ENCODE results near the gene PTPRS.
A peak's percentile ranks its signal among the peaks of the same experiment; 100 is the strongest.
"Not testable (repeated sequence)": the region's sequence is repeated elsewhere in the genome, so short reads cannot be mapped to it uniquely, and the experiment has no call there.

The PTPRS gene

DNA sequence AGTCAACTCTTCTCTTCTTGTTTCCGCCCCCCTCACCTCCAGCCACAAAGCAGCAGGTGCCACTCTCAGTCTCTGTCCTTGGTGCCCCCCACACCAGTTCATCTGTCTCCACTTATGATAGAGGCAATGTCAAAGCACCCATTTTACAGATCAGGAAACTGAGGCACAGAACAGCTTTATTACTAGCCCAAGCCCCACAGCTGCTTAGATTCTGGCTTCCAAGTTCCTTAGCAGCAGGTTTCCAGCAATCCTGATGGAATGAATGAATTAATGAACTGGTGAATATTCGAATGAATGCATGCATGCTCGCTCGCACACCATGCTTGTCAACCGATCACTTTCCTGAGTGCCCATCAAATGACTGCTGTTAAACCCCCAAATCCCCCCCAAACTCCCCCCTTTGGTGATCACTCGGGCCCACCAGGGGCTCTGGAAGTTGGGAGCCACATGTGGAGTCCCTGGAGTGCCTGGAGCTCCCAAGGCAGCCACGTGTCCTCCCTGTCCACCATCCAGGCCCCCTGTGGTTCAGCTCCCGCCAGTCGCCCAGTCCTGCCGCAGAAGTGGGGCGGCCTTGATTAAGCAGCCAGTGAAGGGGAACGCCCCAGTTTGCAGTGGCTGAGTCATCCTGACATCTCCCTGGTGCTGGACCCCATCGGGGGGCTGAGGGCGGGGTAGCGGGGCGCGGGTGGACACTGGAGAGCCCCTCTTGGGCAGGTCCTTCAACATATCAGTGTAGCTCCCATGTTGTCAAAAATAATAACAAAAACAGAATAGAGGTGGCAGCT lies 6.8 kb downstream of the PTPRS start:
- DNase-seq (ENCODE audit: low spot score), result no peak

DNA sequence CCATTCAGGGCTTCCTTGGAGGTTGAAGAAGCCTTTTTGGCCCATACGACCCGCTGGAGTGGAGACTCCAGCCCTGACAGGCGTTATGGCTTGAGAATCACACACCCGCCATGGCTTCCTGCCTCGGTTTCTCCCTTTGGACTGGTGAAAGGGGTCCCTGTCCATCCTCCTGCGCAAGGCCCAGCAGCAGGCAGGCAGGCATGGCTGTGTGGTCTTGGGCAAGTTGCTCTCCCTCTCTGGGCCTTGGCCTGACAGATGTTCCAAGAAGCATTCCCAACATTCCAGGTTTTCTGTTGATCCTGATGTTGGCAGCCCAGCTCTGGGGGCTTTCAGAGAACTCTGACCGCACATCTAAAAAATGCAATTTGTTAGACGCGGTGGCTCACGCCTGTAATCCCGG lies 8.1 kb downstream of the PTPRS start:
- no peak for DNase-seq (ENCODE audit: low spot score)

DNA sequence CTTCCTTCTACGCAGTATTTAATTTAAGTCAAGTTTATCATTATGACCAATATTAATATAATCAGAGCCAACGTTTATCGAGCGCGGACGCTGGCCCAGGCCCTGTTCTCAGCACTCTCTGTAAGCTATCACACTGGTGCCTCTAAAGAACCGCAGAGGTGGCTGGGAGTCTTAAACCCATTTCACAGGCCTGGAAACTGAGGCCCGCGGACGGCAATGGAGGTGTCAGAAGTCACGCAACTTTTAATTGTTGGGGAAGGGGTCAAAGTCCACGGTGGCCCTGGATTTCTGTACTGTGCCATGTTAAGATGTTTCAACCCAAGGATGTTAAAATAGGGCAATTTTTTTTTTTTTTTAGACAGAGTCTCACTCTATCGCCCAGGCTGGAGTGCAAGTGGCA lies 8.8 kb downstream of the PTPRS start:
- DNase-seq (ENCODE audit: low spot score), result no peak

DNA sequence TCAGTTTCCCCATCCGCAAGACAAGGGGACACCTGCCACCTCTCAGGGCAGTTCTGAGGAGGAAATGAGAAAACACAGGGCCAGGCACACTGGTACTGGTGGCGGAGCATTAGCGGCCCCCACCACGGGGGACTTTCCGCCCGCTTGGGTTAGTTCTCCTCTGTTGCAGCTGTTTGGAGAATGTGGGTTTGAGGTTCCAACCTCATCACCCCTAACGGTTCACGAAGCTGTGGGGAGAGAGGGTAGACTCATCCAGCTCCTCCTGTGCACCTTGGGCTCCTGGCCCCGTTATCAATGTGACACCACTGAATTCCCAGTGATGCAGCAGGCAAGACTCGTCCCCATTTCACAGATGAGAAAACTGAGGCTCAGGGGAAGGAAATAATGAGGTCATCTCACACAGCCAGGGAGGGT lies 10.3 kb downstream of the PTPRS start:
- no peak for DNase-seq (ENCODE audit: low spot score)

DNA sequence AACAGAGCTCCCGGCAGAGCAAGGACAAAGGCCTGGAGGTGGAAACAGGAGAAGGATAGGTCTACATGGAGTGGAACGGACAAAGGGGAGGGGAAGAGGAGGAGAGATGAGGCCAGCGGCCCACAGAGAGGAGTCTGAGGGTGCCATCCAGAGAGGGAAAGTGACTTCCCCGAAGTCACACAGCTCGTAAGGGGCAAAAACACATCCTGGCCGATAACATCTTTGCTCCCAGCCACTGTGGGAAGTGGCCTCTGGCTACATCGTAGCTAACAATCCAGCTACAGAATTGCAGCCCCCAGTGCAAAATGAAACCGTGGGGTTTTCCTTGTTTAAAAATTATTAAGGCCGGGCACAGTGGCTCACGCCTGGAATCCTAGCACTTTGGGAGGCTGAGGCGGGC lies 11.5 kb downstream of the PTPRS start:
- DNase-seq (ENCODE audit: low spot score), result no peak

DNA sequence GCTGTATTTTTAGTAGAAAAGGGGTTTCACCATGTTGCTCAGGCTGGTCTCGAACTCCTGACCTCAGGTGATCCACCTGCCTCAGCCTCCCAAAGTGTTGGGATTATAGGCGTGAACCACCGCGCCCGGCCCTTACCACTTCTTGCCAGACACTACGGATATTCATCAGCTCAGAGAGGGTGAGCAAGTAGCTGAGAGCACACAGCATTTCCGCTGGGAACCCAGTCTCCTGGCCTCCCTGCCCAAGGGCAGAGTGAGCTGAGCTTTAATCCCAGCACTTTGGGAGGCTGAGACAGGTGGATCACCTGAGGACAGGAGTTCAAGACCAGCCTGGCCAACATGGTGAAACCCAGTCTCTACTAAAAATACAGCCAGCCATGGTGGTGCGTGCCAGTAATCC lies 12.2 kb downstream of the PTPRS start:
- DNase-seq (ENCODE audit: low spot score), result not testable (repeated sequence)

DNA sequence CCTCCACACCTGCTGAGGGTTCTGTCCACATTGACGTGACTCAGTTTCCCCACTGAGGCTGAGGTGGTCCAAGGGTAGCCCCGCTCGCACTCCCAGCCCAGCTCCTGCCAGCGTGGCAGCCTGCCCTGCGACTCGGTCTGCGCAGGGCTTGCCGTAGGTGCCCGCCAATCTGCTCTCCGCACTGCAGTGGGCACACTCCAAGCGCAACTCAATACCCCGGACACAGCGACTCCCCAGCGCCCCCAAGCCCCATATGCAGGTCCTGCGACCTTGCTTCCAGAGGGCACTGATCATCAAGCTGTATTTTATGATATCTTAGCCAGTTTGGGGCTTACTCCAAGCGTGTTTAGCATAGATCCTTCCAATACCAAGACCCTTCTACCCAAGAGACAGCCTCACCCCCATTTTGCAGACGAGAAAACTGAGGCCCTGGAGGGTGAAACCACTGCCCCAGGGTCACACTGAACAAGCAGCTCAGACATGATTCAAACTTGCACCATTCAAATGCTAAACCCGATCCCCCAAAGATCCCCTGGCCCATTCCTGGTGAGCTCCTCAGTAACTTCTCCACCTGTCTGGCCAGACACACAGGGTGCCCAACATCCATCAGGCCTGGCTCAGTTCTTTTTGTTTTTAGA lies 13.5 kb downstream of the PTPRS start:
- DNase-seq (ENCODE audit: low spot score), result no peak

DNA sequence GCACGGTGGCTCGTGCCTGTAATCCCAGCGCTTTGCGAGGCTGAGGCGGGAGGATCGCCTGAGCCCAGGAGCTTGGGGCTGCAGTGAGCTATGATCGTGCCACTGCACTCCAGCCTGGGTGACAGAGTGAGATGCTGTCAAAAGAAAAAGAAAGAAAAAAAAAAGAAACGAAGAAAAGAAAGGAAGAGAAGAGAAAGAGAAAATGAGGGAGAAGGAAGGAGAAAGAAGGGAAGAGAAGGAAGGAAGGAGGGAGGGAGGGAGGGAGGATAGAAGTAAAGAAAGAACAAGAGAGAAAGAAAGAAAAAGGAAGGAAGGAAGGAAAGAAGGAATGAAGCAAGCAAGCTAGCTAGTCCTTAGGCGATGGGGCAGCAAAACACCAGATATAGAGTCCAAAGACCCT lies 14.1 kb downstream of the PTPRS start:
- DNase-seq (ENCODE audit: low spot score), result no peak

DNA sequence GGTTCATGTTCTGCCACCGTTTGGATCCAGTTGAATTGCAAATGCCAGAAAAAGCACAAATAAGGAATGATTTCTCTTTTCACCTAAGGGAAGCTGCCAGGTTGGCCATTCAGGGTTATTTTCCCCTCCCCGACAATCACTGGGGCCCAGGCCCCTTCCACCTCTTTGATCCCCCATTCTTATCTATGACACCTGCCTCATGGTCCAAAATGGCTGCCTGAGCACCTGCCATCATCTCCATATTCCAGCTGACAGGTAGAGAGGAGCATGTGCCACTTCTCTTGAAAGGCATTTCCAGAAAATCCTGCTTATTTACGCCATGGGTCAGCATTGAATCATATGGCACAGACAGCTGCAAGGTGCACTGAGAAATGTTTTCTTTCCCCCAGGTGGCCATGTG lies 15.7 kb downstream of the PTPRS start:
- DNase-seq (ENCODE audit: low spot score), result no peak

DNA sequence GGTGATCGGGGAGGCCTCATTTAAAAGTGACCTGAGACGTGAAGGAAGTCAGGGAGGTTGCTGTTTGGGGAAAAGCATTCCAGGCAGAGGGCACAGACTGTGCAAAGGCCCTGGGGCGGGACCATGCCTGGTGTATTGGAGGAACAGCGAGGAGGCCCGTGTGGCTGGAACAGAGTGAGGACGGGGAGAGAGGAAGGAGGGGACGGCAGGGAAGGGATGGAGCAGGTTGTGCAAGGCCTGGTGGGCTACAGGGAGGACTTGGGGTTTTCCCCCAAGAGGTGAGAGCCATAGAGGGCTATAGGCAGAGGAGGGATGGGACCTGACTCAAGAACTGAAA lies 17.2 kb downstream of the PTPRS start:
- no peak for DNase-seq (ENCODE audit: low spot score)

DNA sequence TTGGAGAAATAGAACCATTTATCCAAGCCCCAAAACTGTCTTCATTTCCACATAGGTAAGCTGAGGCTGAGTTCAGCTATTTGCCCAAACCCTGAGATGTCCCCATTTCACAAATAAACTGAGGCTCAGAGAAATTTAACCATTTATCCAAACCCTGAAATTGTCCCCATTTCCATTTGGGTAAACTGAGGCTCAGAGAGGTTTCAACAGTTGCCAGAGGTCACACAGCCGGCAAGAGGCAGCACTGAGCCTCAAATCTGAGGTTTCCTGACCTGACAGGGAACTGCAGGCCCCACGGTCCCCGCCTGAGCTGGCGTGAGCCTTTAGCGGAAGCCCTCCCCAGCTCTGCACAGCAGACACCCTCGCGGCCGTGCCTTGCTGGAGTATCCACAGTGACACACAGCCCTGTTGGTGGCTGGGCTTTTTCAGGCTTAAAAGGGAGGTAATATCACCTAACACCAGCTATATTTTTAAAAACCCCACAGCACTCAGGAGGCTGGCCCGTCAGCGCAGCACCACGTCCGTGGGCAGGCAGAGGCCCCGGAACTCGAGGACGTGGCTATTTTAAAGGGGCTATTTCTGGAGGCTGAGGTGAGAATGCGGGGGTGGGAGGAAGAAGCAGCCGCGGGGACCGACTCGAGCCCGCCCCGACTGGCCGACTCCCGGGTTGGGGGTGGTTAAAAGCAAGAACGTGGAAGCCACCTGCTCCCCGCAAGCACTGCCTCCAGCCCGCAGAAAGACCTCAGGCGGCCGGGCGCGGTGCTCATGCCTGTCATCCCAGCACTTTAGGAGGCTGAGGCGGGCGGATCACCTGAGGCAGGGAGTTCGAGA lies 18.5 kb downstream of the PTPRS start:
- DNase-seq (ENCODE audit: low spot score), result peak; percentile 39

DNA sequence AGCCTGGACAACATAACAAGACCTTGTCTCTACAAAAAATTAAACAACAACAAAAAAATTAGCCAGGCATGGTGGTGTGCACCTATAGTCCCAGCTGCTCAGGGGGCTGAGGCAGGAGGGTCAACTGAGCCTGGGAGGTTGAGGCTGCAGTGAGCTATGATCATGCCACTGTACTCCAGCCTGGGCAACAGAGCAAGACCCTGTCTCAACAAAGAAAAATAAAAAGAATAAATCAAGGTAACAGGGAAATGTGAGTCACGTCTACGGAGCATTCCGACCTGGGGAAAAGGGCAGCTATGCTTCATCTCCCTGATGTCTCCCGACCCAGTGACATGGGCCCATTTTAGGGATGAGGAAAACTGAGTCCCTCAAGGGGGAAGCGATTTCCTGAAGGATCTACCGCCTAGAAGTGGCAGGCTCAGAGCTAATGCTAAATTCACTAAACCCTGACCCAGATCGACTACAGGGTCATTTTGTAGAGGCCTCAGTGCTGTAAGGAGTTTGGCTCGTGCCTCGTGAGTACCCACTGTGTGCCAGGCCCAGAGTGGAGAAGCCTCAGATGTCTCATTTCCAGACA lies 19.5 kb downstream of the PTPRS start:
- DNase-seq (ENCODE audit: low spot score), result no peak

DNA sequence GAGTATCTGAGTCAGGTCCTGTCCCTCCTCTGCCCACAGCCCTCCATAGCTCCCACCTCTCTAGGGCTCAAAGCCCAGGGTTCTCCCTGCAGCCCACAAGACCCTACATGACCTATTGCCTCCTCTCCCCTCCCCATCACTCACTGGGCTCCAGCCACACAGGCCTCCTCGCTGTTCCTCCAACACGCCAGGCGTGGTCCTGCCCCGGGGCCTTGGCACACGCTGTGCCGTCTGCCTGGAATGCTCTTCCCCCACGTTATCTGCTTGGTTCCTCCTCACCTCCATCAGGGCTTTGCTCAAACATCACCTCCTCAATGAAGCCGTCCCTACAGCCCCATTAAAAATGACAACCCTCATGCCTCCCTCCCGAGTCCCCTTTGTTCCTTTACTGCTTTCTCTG lies 21.1 kb downstream of the PTPRS start:
- DNase-seq (ENCODE audit: low spot score), result no peak

DNA sequence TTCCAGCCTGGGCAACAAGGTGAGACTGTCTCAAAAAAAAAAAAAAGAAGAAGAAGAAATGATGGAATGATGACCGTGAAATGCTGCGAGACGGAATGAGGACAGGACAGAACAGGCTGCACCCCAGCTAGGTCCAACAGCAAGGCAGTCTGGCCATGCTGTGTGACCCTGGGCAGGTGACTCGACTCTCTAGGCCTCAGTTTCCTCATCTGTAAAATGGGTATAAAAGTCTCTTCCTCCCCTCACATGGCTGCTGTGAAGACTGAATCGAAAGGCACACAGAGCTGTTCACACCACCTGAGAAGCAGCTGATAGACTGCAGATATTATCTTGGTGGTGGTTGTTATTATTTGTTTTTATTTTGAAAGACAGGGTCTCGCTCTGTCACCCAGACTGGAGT lies 22.3 kb downstream of the PTPRS start:
- DNase-seq (ENCODE audit: low spot score), result no peak

DNA sequence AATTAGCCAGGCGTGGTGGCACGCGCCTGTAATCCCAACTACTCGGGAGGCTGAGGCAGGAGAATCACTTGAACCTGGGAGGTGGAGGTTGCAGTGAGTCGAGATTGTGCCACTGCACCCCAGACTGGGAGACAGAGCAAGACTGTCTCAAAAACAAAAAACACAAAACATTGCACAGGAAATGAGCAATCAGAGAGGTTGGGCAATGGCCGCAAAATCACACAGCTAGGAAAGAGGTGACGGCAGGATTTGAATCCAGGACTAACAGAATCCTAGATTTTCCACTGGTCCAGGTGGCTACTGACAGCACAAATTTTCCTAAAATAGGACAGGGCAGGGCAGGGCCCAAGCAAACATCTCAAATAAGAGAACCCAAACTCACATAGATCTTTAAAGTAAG lies 23.3 kb downstream of the PTPRS start:
- DNase-seq (ENCODE audit: low spot score), result no peak

DNA sequence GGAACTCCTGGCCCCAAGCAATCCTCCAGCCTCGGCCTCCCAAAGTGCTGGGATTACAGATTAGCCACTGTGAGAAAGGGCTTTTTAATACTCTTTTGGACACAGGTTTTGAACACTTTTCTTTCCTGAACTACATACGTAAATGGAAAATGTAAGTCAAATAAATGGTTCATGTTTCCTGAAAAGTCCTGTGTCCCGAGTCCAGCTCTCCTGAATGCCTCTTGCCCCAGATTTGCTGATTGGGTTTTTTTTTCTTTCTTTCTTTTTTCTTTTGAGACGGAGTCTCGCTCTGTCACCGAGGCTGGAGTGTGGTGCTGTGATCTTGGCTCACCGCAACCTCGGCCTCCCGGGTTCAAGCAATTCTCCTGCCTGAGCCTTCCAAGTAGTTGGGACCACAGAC lies 24.5 kb downstream of the PTPRS start:
- DNase-seq (ENCODE audit: low spot score), result no peak

DNA sequence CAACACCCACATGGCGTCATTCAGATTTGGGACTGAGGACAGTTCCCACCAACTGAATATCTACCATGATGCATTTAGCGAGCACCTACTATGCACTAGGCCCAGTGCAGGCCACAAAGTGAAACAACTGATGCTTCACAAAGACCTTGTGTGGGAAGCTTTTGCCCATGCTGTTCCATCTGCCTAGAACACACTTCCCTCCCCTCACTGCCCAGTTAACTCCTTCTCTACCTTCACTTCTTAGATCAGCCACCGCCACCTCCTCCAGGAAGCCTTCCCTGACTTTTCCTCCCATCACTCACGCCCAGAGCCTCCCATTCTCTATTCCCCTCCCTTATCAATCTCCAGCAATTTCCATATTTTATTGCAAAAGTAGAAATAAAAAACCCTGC lies 25.7 kb downstream of the PTPRS start:
- no peak for DNase-seq (ENCODE audit: low spot score)

DNA sequence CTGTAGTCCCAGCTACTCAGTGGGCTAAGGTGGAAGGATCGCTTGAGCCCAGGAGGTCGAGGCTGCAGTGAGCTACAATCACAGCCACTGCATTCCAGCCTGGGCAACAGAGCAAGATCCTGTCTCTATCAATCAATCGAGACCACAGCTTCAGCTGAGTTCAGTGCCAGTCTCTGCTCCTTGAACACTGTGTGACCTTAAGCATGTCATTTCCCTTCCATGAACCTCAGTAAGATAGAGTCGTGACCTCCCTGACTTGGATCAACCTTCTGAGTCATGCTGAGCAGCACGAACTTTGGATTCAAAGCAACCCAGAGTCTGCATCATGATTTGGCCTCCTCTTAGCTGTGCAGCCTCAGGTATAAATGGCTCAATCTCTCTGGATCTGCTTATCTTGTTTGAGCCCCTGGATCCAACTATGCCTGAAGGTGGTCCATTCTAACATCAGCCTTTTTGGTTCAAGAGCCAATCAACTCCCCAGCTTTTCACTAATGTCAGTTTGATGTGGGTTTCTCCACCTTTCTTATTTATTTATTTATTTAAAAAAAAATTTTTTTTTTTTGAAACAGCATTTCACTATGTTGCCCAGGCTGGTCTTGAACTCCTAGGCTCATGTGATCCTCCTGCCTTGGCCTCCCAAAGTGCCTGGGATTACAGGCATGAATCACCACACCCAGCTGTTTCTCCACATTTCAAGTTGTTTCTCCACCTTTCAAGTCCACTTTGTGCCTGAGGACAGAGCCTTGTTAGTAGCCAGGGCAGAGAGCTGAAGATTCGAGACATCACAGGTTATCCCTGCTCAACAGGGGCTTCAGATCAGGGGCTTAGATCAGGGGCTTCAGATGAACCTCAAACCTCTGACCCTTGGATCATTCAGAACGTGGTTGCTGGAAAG lies 26.4 kb downstream of the PTPRS start:
- DNase-seq (ENCODE audit: low spot score), result no peak

DNA sequence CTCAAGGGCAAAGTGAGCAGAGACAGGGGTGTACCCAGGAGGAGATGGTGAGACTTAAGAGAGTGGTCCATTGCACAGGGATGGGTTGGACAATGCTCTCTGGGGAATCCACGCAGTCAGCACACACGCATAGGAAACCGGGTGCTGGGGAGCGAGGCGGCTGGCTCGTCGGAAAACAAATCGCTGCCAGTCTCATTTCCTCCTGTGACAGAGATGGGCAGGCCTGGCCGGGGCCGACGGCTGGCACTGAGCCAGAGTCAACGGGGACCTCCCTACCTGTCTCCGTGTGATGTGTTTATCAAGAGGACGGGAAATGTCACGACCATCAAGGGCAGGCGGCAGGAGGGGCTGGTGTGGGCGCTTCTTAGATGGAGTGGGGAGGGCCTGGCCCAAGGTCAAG lies 27.3 kb downstream of the PTPRS start:
- no peak for DNase-seq (ENCODE audit: low spot score)

DNA sequence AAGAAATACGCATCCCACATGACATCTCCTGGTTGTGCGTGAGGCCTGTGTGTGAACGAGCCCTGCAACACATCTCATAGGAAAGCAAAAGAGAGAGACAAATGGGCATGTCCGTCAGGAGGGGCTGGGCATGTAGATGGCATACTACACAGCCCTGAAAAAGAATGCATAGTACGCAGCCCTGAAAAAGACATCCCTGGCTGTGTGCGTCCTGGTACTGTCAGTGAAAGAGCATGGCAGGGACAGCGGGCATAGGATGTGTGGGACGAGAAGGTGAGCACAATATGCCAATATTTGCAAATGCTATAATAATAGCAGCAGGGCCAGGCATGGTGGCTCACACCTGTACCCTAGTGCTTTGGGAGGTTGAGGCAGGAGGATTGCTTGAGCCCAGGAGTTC lies 28.6 kb downstream of the PTPRS start:
- no peak for DNase-seq (ENCODE audit: low spot score)

DNA sequence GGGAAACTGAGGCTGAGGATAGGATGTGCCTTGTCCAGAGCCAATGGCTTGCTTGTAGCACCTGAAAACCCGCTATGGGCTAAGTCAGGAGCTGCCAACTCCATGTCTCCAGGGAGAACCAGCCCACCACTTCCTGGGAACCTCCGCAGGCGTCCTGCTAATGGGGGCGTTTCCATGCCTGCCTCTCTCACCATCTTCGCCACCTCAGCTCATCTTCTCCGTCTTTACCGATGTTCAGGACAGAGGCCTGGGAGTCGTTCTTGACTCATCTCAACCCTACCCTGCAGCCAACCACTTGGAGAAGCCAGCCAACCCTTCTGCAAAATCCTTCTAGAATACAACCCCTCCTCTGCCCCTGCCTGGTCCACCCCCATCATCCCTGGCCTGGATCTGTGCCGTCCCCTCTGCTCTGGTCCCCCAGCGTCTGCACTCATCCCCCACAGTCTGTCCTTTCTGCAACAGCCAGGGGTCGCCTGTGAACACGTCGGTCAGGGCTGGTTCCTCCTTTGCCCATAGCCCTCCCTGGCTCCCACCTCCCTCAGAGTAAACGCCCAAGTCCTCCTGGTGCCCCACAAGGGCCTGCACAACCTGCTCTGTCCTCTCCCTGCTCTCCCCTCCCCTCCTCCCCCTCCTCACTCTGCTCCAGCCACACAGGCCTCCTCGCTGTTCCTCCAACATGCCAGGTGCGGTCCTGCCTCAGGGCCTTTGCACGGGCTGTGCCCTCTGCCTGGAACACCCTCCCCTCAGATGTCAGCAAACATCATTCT lies 31.0 kb downstream of the PTPRS start:
- no peak for DNase-seq (ENCODE audit: low spot score)
